Measurements from ENCODE around the gene SV2C.

- TF ChIP-seq SP1 (IDR thresholded peaks at IDR 0.05) (no peak), SUZ12 (IDR thresholded peaks at IDR 0.05) (no peak), FOXA1 (IDR thresholded peaks at IDR 0.05) (no peak), FOXM1 (IDR thresholded peaks at IDR 0.05; ENCODE audit: borderline replicate concordance) (no peak), TARDBP (IDR thresholded peaks at IDR 0.05) (no peak), BHLHE40 (IDR thresholded peaks at IDR 0.05; ENCODE audit: borderline replicate concordance) (no peak), FOXK2 (IDR thresholded peaks at IDR 0.05) (no peak), ARNT (IDR thresholded peaks at IDR 0.05) (no peak), L3MBTL2 (conservative IDR thresholded peaks at IDR 0.05) (no peak), HDGF (IDR thresholded peaks at IDR 0.05; ENCODE audit: borderline replicate concordance) (no peak), CTBP1 (IDR thresholded peaks at IDR 0.05; ENCODE audit: borderline replicate concordance) (no peak), PKNOX1 (IDR thresholded peaks at IDR 0.05) (no peak), ZNF384 (IDR thresholded peaks at IDR 0.05) (no peak), NFRKB (IDR thresholded peaks at IDR 0.05) (no peak)
Measured at GRCh38 chr5:76125346-76125745, 42.2 kb downstream of the SV2C start.

Measured in HEK293T (cell line).